Germinal center (tissue), 1 donor: Measurements from ENCODE around the gene HENMT1.
"Not testable (repeated sequence)": the region's sequence is repeated elsewhere in the genome, so short reads cannot be mapped to it uniquely, and the experiment has no call there.

ENCODE experiments used
- DNase-seq: peaks from one replicate; pipeline ENCODE4 v3.0.0; 2012; ENCODE audit warnings: mixed read lengths, low spot score

Gene HENMT1

GRCh38 chr1:108670131-108670773 is 9.4 kb upstream of the HENMT1 start:
- no peak for DNase-seq

GRCh38 chr1:108669679-108670078 is 8.8 kb upstream of the HENMT1 start:
- DNase-seq = no peak

- no peak for DNase-seq
Observed at GRCh38 chr1:108668777-108669176, 7.9 kb upstream of the HENMT1 start.

GRCh38 chr1:108667422-108667821 is 6.5 kb upstream of the HENMT1 start:
- DNase-seq = not testable (repeated sequence)

GRCh38 chr1:108665771-108666170 is 4.9 kb upstream of the HENMT1 start:
- no peak for DNase-seq

GRCh38 chr1:108665067-108665466 is 4.2 kb upstream of the HENMT1 start:
- DNase-seq = no peak

- no peak for DNase-seq
Observed at GRCh38 chr1:108664481-108664880, 3.6 kb upstream of the HENMT1 start.

- no peak for DNase-seq
Observed at GRCh38 chr1:108663074-108663473, 2.2 kb upstream of the HENMT1 start.

- DNase-seq = no peak
Observed at GRCh38 chr1:108657356-108658080, 3.4 kb downstream of the HENMT1 start.

- DNase-seq = no peak
Observed at GRCh38 chr1:108653431-108654105, 7.3 kb downstream of the HENMT1 start.

GRCh38 chr1:108646648-108647269 is 14.1 kb downstream of the HENMT1 start:
- peak; percentile 15 for DNase-seq

GRCh38 chr1:108646265-108646647 is 14.6 kb downstream of the HENMT1 start:
- no peak for DNase-seq

- DNase-seq = no peak
Observed at GRCh38 chr1:108645564-108646184, 15.2 kb downstream of the HENMT1 start.

GRCh38 chr1:108644984-108645383 is 15.9 kb downstream of the HENMT1 start:
- DNase-seq = no peak

GRCh38 chr1:108643492-108644335 is 17.2 kb downstream of the HENMT1 start:
- peak; percentile 46 for DNase-seq

- not testable (repeated sequence) for DNase-seq
Observed at GRCh38 chr1:108640863-108641262, 20.0 kb downstream of the HENMT1 start.

- DNase-seq = no peak
Observed at GRCh38 chr1:108639899-108640560, 20.9 kb downstream of the HENMT1 start.

- DNase-seq = no peak
Observed at GRCh38 chr1:108636876-108637275, 24.0 kb downstream of the HENMT1 start.

GRCh38 chr1:108634521-108634920 is 26.4 kb downstream of the HENMT1 start:
- DNase-seq = no peak

GRCh38 chr1:108628665-108629064 is 32.2 kb downstream of the HENMT1 start:
- no peak for DNase-seq

GRCh38 chr1:108627951-108628350 is 32.9 kb downstream of the HENMT1 start:
- no peak for DNase-seq
